Endothelial cell of umbilical vein (primary cell): ENCODE measurements around the gene CDC26. TPM values are rescaled to one million over a fixed set of nuclear protein-coding genes. Genes with fewer than 3 reads are reported as not detected.

Experiments
- BruUV-seq: library from RNA; stranded (reverse); fragments of 400-500 nt; replicated peaks from 2 replicates; lab custom pipeline; 2021; lab: Mats Ljungman, UMichigan
- CTCF ChIA-PET: fragments of 300-600, 350-600 bp; sonication (Branson Sonifier 250); formaldehyde crosslinking; loops from one replicate; lab custom pipeline; 2021; ENCODE audit warnings: antibody characterized with exemption, inconsistent platforms; lab: Charles Lee
- POLR2A ChIA-PET: fragments of 300-600, 350-600 bp; sonication (Branson Sonifier 250); formaldehyde crosslinking; loops from one replicate; lab custom pipeline; 2021; ENCODE audit warnings: antibody characterized with exemption, inconsistent platforms; lab: Charles Lee
- DNase-seq: peaks from one replicate; pipeline ENCODE4 v3.0.0-alpha.2; 2011; ENCODE audit warnings: low read depth, low spot score
- FAIRE-seq: peaks from 2 replicates; lab custom pipeline; 2011; peaks lifted over from hg19 to GRCh38; lab: Jason Lieb, UNC
- H2AFZ ChIP-seq: 2 replicates; pipeline ENCODE4 v1.6.0; 2012; ENCODE audit warnings: low read depth, low read length, control low read depth, inconsistent platforms
- H3K27ac ChIP-seq: 2 replicates; pipeline ENCODE4 v1.5.1; 2011; ENCODE audit warnings: low read depth, mild to moderate bottlenecking, control low read depth, low read length, moderate library complexity; ENCODE audit not compliant: insufficient read depth
- H3K27me3 ChIP-seq, 2 experiments: 2 replicates each; pipeline versions ENCODE4 v1.6.0 to v1.6.1; 2011; ENCODE audit warnings: low read length in 2 of 2, mixed read lengths in 1 of 2; ENCODE audit not compliant: control insufficient read depth in 2 of 2, insufficient read depth in 2 of 2
- H3K36me3 ChIP-seq, 2 experiments: 2 replicates in 1 of 2; 3 replicates in 1 of 2; pipeline ENCODE4 v1.5.1; 2011; ENCODE audit warnings: low read length in 2 of 2, mild to moderate bottlenecking in 1 of 2, moderate library complexity in 1 of 2; ENCODE audit not compliant: control insufficient read depth in 2 of 2, insufficient read depth in 2 of 2; ENCODE audit errors: extremely low read depth in 1 of 2
- H3K4me1 ChIP-seq: 3 replicates; pipeline ENCODE4 v1.5.1; 2011; ENCODE audit warnings: mild to moderate bottlenecking, low read length; ENCODE audit not compliant: control insufficient read depth, insufficient read depth; ENCODE audit errors: extremely low read depth
- H3K4me2 ChIP-seq: 2 replicates; pipeline ENCODE4 v1.6.1; 2011; ENCODE audit warnings: low read length, control low read depth, mixed read lengths; ENCODE audit not compliant: insufficient read depth
- H3K4me3 ChIP-seq, 3 experiments: fragments of 200-600 bp in 1 of 3; sonication (generic), shearing (Covaris generic) in 1 of 3; replicated peaks in 1 of 3; 2 replicates each; pipeline ENCODE4 v1.5.1; 2011 to 2016; ENCODE audit warnings: control low read depth in 3 of 3, low read length in 3 of 3, mild to moderate bottlenecking in 2 of 3, inconsistent platforms in 1 of 3, low read depth in 1 of 3, moderate library complexity in 1 of 3; ENCODE audit not compliant: insufficient read depth in 1 of 3
- H3K79me2 ChIP-seq: 2 replicates; pipeline ENCODE4 v1.6.0; 2012; ENCODE audit warnings: low read length, inconsistent platforms; ENCODE audit not compliant: control insufficient read depth, insufficient read depth
- H3K9ac ChIP-seq: replicated peaks from 2 replicates; pipeline ENCODE3; 2011; ENCODE audit warnings: low read length, control low read depth; ENCODE audit not compliant: insufficient read depth; ENCODE audit errors: extremely low read depth
- H3K9me1 ChIP-seq: replicated peaks from 3 replicates; pipeline ENCODE4 v1.6.0; 2011; ENCODE audit warnings: mild to moderate bottlenecking, low read length; ENCODE audit not compliant: control insufficient read depth, insufficient read depth; ENCODE audit errors: extremely low read depth
- H3K9me3 ChIP-seq: replicated peaks from 2 replicates; pipeline ENCODE4 v1.5.1; 2012; ENCODE audit warnings: low read length, inconsistent platforms; ENCODE audit not compliant: control insufficient read depth, insufficient read depth
- H4K20me1 ChIP-seq: replicated peaks from 2 replicates; pipeline ENCODE3; 2011; ENCODE audit warnings: mild to moderate bottlenecking, low read length; ENCODE audit not compliant: control insufficient read depth, insufficient read depth; ENCODE audit errors: extremely low read depth
- EZH2 ChIP-seq: IDR thresholded peaks from 2 replicates; pipeline ENCODE4 v1.6.1; 2012; ENCODE audit warnings: borderline replicate concordance, low read depth, mild to moderate bottlenecking, moderate library complexity, low read length, inconsistent platforms; ENCODE audit not compliant: severe bottlenecking
- FOS ChIP-seq: IDR thresholded peaks from 2 replicates; pipeline ENCODE4 v1.6.1; 2011; ENCODE audit warnings: mild to moderate bottlenecking, low read length, moderate library complexity, borderline replicate concordance; ENCODE audit not compliant: insufficient read depth
- GATA2 ChIP-seq: IDR thresholded peaks from 2 replicates; pipeline ENCODE4 v1.7.0; 2011; ENCODE audit warnings: low read depth, mild to moderate bottlenecking, moderate library complexity, mixed read lengths, low read length; ENCODE audit not compliant: insufficient read length, insufficient read depth
- JUN ChIP-seq: IDR thresholded peaks from 2 replicates; pipeline ENCODE4 v1.6.1; 2011; ENCODE audit warnings: borderline replicate concordance, low read depth; ENCODE audit not compliant: insufficient read length, insufficient read depth
- MYC ChIP-seq: IDR thresholded peaks from one replicate; pipeline ENCODE4 v1.6.1; 2011; ENCODE audit warnings: mild to moderate bottlenecking, low read depth, low read length
- POLR2A ChIP-seq: IDR thresholded peaks from 2 replicates; pipeline ENCODE4 v1.6.1; 2012; ENCODE audit warnings: low read depth, mild to moderate bottlenecking, control low read depth, low read length
- POLR2AphosphoS5 ChIP-seq: IDR thresholded peaks from 2 replicates; pipeline ENCODE4 v1.6.1; 2012; ENCODE audit warnings: low read depth, mild to moderate bottlenecking, control low read depth, low read length, moderate library complexity; ENCODE audit not compliant: insufficient read depth
- dilution Hi-C: fragments of 300-500 bp; cut with MboI; formaldehyde crosslinking; loops from one replicate; pipeline ENCODE4 v1.15.0; 2019; ENCODE audit warnings: low sequenced_read_pairs; ENCODE audit not compliant: extremely low pct_ligation_motif_present
- intact Hi-C: fragments of 100-400 bp; cut with micrococcal nuclease; formaldehyde crosslinking; loops from one replicate; pipeline ENCODE4 v1.10.0; 2022
- polyA plus RNA-seq, 4 experiments: library from polyadenylated mRNA; depleted of rRNA in 3 of 4; stranded (reverse) in 3 of 4; unstranded in 1 of 4; fragments of >200 nt; gene quantifications; 2 replicates each; pipeline versions ENCODE4 v1.2.1 to v1.2.3, GENCODE V29; 2011 to 2012; ENCODE audit warnings: missing spikeins in 1 of 4
- total RNA-seq: library from RNA; stranded (reverse); gene quantifications from 2 replicates; pipeline ENCODE4 v1.2.3, GENCODE V29; 2021
- TF ChIP-seq, protein P1 (sequence below): IDR thresholded peaks from 2 replicates; pipeline ENCODE4 v1.6.1; 2011; ENCODE audit not compliant: insufficient read depth, insufficient read length
- TF ChIP-seq, protein P2 (sequence below), 2 donors: IDR thresholded peaks; 1 replicate in 1 of 2; 2 replicates in 1 of 2; pipeline ENCODE4 v1.5.1; 2011; ENCODE audit warnings: low read length in 2 of 2, mild to moderate bottlenecking in 2 of 2, moderate library complexity in 2 of 2, control low read depth in 1 of 2, inconsistent platforms in 1 of 2, low read depth in 1 of 2; ENCODE audit not compliant: insufficient read depth in 1 of 2; ENCODE audit errors: extremely low read depth in 1 of 2

Gene CDC26
- total and polyA plus RNA-seq, 2 donors (not counting 3 experiments of a cell fraction or from before 2014, with no cell fraction given): 25.7 to 36.9 TPM

DNA sequence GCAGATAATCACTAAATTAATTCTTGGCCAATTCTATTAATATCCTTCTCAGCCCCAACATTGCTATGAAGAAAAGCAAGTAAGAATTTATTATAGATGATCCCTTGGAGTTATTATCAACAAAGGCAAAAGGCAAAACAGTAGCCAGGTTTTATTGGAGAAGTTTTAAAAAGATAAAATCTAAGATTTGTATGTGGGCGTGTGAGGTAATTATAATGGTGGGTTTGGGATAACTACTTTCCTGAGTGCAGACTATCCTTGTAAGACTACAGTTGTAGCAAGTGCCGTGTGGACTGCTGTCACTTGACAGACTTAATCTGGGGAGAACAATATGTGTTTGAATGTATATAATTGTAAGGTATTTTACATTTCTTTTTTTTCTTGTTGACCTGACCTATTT lies 30.8 kb downstream of the CDC26 start:
- H3K27me3 ChIP-seq: no peaks in the 10 kb centered on the region
- no peaks in the 10 kb centered on the region for H3K79me2 ChIP-seq
- H2AFZ ChIP-seq: no peak overlapping the region
- no peak overlapping the region for H3K9ac ChIP-seq
- H3K27ac ChIP-seq: no peak overlapping the region
- BruUV-seq: no TSS peak
- POLR2A ChIA-PET: no interaction called here
- TF ChIP-seq, protein P1, sequence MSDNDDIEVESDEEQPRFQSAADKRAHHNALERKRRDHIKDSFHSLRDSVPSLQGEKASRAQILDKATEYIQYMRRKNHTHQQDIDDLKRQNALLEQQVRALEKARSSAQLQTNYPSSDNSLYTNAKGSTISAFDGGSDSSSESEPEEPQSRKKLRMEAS: no peak
- no peak for TF ChIP-seq POLR2AphosphoS5
- no peak for TF ChIP-seq FOS
- no peak for TF ChIP-seq GATA2
- no peak for TF ChIP-seq JUN
- TF ChIP-seq EZH2: no peak
- TF ChIP-seq, protein P2, sequence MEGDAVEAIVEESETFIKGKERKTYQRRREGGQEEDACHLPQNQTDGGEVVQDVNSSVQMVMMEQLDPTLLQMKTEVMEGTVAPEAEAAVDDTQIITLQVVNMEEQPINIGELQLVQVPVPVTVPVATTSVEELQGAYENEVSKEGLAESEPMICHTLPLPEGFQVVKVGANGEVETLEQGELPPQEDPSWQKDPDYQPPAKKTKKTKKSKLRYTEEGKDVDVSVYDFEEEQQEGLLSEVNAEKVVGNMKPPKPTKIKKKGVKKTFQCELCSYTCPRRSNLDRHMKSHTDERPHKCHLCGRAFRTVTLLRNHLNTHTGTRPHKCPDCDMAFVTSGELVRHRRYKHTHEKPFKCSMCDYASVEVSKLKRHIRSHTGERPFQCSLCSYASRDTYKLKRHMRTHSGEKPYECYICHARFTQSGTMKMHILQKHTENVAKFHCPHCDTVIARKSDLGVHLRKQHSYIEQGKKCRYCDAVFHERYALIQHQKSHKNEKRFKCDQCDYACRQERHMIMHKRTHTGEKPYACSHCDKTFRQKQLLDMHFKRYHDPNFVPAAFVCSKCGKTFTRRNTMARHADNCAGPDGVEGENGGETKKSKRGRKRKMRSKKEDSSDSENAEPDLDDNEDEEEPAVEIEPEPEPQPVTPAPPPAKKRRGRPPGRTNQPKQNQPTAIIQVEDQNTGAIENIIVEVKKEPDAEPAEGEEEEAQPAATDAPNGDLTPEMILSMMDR (IDR thresholded peaks at IDR 0.05; ENCODE audit: extremely low read depth in 1 of 2, insufficient read depth in 1 of 2, low read depth in 1 of 2, low read length in 2 of 2): no peak
- TF ChIP-seq MYC: no peak
- TF ChIP-seq POLR2A: no peak
- intact Hi-C loops: no loop called here
- H3K9me3 ChIP-seq: no peaks in the 10 kb centered on the region
- no peak overlapping the region for H3K4me3 ChIP-seq
- no peaks in the 10 kb centered on the region for H4K20me1 ChIP-seq
- FAIRE-seq (no peak), DNase-seq (no peak)
- CTCF ChIA-PET: interaction anchor here (0.8 kb wide), 1 partner anchor 90 kb away, joined by 3 read pairs; no protein-coding TSS in a partner anchor
- dilution Hi-C loops: no loop called here
- H3K9me1 ChIP-seq: no peaks in the 10 kb centered on the region
- peaks cover 0 to 2% of the 10 kb centered on the region in 2 experiments for H3K36me3 ChIP-seq
- H3K4me1 ChIP-seq: no peaks in the 10 kb centered on the region
- H3K4me2 ChIP-seq: no peak overlapping the region
